HEK293 (cell line): Measurements from ENCODE around the gene SNCB.

Experiments used
- GLIS1 ChIP-seq: fragments of 450-650 bp; formaldehyde crosslinking; IDR thresholded peaks from 2 replicates; pipeline ENCODE4 v1.5.1; 2016; ENCODE audit warnings: missing biosample characterization, missing genetic modification characterization
- KLF10 ChIP-seq: fragments of 450-650 bp; IDR thresholded peaks from 2 replicates; pipeline ENCODE4 v1.5.1; 2018; ENCODE audit warnings: missing biosample characterization, mild to moderate bottlenecking, missing genetic modification characterization
- MEIS1 ChIP-seq: sonication (generic); formaldehyde crosslinking; IDR thresholded peaks from 2 replicates; pipeline ENCODE4 v1.8.1; 2022; ENCODE audit warnings: missing genetic modification reagents, mild to moderate bottlenecking, borderline replicate concordance
- REPIN1 ChIP-seq: fragments of 450-650 bp; formaldehyde crosslinking; IDR thresholded peaks from 2 replicates; pipeline ENCODE4 v1.5.1; 2017; ENCODE audit warnings: missing biosample characterization, missing genetic modification characterization, low read depth
- SCRT2 ChIP-seq: fragments of 450-650 bp; formaldehyde crosslinking; IDR thresholded peaks from 2 replicates; pipeline ENCODE4 v1.5.1; 2016; ENCODE audit warnings: missing biosample characterization, missing genetic modification characterization
- YY2 ChIP-seq: fragments of 450-650 bp; formaldehyde crosslinking; IDR thresholded peaks from 2 replicates; pipeline ENCODE4 v1.5.1; 2016; ENCODE audit warnings: missing biosample characterization, missing genetic modification characterization
- ZBTB26 ChIP-seq: fragments of 450-650 bp; formaldehyde crosslinking; optimal IDR thresholded peaks from 2 replicates; pipeline ENCODE3; 2016; ENCODE audit warnings: missing biosample characterization, mild to moderate bottlenecking, missing genetic modification characterization
- ZBTB8A ChIP-seq: fragments of 450-650 bp; formaldehyde crosslinking; IDR thresholded peaks from 2 replicates; pipeline ENCODE4 v1.5.1; 2016; ENCODE audit warnings: missing biosample characterization, missing genetic modification characterization
- ZFHX2 ChIP-seq: fragments of 450-650 bp; formaldehyde crosslinking; conservative IDR thresholded peaks from 2 replicates; pipeline ENCODE4 v1.5.1; 2016; ENCODE audit warnings: missing biosample characterization, missing genetic modification characterization
- ZNF146 ChIP-seq: fragments of 450-650 bp; formaldehyde crosslinking; IDR thresholded peaks from 2 replicates; pipeline ENCODE4 v1.5.1; 2016; ENCODE audit warnings: missing biosample characterization, missing genetic modification characterization
- ZNF214 ChIP-seq: fragments of 450-650 bp; formaldehyde crosslinking; IDR thresholded peaks from 2 replicates; pipeline ENCODE4 v1.5.1; 2017; ENCODE audit warnings: missing biosample characterization, mild to moderate bottlenecking, missing genetic modification characterization, borderline replicate concordance
- ZNF280C ChIP-seq: fragments of 450-650 bp; formaldehyde crosslinking; IDR thresholded peaks from 2 replicates; pipeline ENCODE4 v1.5.1; 2016; ENCODE audit warnings: missing biosample characterization, missing genetic modification characterization
- ZNF362 ChIP-seq: fragments of 450-650 bp; formaldehyde crosslinking; IDR thresholded peaks from 2 replicates; pipeline ENCODE4 v1.5.1; 2016; ENCODE audit warnings: missing biosample characterization, missing genetic modification characterization
- ZNF621 ChIP-seq: fragments of 450-650 bp; formaldehyde crosslinking; IDR thresholded peaks from 2 replicates; pipeline ENCODE4 v1.5.1; 2017; ENCODE audit warnings: missing biosample characterization, missing genetic modification characterization
- ZNF692 ChIP-seq: fragments of 450-650 bp; formaldehyde crosslinking; IDR thresholded peaks from 2 replicates; pipeline ENCODE4 v1.5.1; 2016; ENCODE audit warnings: missing biosample characterization, missing genetic modification characterization
- ZNF785 ChIP-seq: fragments of 450-650 bp; formaldehyde crosslinking; IDR thresholded peaks from 2 replicates; pipeline ENCODE4 v1.5.1; 2016; ENCODE audit warnings: missing biosample characterization, missing genetic modification characterization
- ZNF837 ChIP-seq: fragments of 450-650 bp; formaldehyde crosslinking; IDR thresholded peaks from 2 replicates; pipeline ENCODE4 v1.5.1; 2016; ENCODE audit warnings: missing biosample characterization, missing genetic modification characterization
- ZSCAN18 ChIP-seq: fragments of 450-650 bp; formaldehyde crosslinking; IDR thresholded peaks from 2 replicates; pipeline ENCODE4 v1.5.1; 2016; ENCODE audit warnings: missing biosample characterization, missing genetic modification characterization
- TF ChIP-seq, protein P1 (sequence below): fragments of 450-650 bp; formaldehyde crosslinking; IDR thresholded peaks from 2 replicates; pipeline ENCODE4 v1.5.1; 2016; ENCODE audit warnings: missing biosample characterization, missing genetic modification characterization
- TF ChIP-seq, protein P2 (sequence below): fragments of 450-650 bp; formaldehyde crosslinking; IDR thresholded peaks from 2 replicates; pipeline ENCODE4 v1.5.1; 2016; ENCODE audit warnings: missing biosample characterization, missing genetic modification characterization, borderline replicate concordance
- TF ChIP-seq, protein P3 (sequence below): fragments of 450-650 bp; formaldehyde crosslinking; IDR thresholded peaks from 2 replicates; pipeline ENCODE4 v1.5.1; 2017; ENCODE audit warnings: missing biosample characterization, missing genetic modification characterization

Gene SNCB

DNA sequence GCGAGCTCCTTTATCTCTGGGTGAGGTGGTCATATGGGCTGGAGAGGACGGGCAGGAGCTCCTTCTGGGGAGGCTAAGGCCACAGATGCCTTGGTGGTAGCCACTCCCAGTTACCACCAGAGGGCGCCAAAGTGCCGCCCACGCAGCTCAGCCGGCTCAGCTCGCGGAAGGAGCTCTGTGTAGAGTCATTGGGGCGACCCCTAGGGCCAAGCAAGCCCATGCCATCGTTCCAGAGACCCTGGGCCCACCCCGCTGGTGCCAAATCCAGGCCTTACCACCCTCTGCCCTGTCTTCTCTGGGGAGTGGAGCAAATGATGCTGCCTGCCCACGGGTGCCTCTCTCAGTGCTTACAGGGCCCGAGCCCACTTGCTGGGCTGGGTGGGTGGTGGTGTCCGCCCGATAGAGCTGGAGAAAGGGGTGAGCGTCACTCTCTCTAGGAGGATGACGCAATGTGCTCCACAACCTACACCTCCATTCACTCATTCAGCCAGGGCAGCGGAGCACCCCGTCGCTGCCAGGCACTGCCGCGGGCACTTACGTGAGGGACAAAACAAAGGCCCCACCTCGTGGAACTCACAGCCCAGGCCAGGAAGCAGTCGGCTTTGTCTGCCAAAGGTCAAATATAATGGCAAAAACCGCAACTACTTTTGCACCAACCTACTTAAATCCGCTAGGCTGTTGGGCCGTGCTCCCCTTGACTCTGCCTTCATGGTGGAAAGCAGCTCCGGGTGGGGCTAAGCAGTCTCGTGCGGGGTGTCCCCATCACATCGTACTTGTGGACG, 30.7 kb upstream of the SNCB start (continued):
- TF ChIP-seq, protein P1, sequence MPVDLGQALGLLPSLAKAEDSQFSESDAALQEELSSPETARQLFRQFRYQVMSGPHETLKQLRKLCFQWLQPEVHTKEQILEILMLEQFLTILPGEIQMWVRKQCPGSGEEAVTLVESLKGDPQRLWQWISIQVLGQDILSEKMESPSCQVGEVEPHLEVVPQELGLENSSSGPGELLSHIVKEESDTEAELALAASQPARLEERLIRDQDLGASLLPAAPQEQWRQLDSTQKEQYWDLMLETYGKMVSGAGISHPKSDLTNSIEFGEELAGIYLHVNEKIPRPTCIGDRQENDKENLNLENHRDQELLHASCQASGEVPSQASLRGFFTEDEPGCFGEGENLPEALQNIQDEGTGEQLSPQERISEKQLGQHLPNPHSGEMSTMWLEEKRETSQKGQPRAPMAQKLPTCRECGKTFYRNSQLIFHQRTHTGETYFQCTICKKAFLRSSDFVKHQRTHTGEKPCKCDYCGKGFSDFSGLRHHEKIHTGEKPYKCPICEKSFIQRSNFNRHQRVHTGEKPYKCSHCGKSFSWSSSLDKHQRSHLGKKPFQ (tag by site-specific recombination), result no peak
- TF ChIP-seq, protein P2, sequence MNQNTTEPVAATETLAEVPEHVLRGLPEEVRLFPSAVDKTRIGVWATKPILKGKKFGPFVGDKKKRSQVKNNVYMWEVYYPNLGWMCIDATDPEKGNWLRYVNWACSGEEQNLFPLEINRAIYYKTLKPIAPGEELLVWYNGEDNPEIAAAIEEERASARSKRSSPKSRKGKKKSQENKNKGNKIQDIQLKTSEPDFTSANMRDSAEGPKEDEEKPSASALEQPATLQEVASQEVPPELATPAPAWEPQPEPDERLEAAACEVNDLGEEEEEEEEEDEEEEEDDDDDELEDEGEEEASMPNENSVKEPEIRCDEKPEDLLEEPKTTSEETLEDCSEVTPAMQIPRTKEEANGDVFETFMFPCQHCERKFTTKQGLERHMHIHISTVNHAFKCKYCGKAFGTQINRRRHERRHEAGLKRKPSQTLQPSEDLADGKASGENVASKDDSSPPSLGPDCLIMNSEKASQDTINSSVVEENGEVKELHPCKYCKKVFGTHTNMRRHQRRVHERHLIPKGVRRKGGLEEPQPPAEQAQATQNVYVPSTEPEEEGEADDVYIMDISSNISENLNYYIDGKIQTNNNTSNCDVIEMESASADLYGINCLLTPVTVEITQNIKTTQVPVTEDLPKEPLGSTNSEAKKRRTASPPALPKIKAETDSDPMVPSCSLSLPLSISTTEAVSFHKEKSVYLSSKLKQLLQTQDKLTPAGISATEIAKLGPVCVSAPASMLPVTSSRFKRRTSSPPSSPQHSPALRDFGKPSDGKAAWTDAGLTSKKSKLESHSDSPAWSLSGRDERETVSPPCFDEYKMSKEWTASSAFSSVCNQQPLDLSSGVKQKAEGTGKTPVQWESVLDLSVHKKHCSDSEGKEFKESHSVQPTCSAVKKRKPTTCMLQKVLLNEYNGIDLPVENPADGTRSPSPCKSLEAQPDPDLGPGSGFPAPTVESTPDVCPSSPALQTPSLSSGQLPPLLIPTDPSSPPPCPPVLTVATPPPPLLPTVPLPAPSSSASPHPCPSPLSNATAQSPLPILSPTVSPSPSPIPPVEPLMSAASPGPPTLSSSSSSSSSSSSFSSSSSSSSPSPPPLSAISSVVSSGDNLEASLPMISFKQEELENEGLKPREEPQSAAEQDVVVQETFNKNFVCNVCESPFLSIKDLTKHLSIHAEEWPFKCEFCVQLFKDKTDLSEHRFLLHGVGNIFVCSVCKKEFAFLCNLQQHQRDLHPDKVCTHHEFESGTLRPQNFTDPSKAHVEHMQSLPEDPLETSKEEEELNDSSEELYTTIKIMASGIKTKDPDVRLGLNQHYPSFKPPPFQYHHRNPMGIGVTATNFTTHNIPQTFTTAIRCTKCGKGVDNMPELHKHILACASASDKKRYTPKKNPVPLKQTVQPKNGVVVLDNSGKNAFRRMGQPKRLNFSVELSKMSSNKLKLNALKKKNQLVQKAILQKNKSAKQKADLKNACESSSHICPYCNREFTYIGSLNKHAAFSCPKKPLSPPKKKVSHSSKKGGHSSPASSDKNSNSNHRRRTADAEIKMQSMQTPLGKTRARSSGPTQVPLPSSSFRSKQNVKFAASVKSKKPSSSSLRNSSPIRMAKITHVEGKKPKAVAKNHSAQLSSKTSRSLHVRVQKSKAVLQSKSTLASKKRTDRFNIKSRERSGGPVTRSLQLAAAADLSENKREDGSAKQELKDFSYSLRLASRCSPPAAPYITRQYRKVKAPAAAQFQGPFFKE (tag by site-specific recombination), result no peak
- TF ChIP-seq ZNF692 (tag by site-specific recombination) (peak; percentile 82), ZNF214 (tag by site-specific recombination) (no peak), ZNF362 (tag by site-specific recombination) (no peak), REPIN1 (tag by site-specific recombination) (no peak), MEIS1 (no peak), KLF10 (no peak), ZNF280C (tag by site-specific recombination) (no peak), ZBTB8A (0 out of 2 replicates have a peak, but pooled peaks have one; percentile 20), ZBTB26 (tag by site-specific recombination) (no peak), ZNF146 (no peak; the same call in 1 of the 2 replicates), GLIS1 (tag by site-specific recombination) (peak; percentile 64), ZFHX2 (tag by site-specific recombination) (peak; percentile 97), ZNF621 (tag by site-specific recombination) (no peak), ZSCAN18 (tag by site-specific recombination) (no peak), YY2 (tag by site-specific recombination) (no peak), ZNF837 (tag by site-specific recombination) (no peak), SCRT2 (tag by site-specific recombination) (no peak), ZNF785 (tag by site-specific recombination) (0 out of 2 replicates have a peak, but pooled peaks have one; percentile 50)
- TF ChIP-seq, protein P3, sequence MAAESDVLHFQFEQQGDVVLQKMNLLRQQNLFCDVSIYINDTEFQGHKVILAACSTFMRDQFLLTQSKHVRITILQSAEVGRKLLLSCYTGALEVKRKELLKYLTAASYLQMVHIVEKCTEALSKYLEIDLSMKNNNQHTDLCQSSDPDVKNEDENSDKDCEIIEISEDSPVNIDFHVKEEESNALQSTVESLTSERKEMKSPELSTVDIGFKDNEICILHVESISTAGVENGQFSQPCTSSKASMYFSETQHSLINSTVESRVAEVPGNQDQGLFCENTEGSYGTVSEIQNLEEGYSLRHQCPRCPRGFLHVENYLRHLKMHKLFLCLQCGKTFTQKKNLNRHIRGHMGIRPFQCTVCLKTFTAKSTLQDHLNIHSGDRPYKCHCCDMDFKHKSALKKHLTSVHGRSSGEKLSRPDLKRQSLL (tag by site-specific recombination), result no peak
